ENCODE data around the gene PHF12. TPM values are rescaled to one million over a fixed set of nuclear protein-coding genes. Genes with fewer than 3 reads are reported as not detected.

PHF12 gene
- total and polyA plus RNA-seq, 10 donors = 16.2 to 118 (median 76.1) TPM

DNA sequence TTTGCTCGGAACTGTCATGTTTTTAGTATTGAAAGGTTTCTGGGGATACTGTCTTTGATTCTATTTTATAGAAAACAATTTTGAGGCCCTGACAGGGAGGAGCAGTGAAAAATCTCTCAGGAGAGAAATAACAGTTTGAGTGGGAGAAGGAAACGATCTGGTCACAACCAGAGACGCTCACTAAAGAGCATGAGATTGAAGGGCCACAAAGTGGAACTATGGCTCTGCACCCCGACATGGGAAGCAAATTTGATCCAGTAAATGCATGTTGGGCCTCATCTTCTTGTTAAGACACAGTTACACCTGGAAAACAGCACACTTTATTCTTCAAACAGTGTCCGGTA is 96.0 kb downstream of the PHF12 start:
- H3K4me1 ChIP-seq = peaks cover 10 to 25% (median 18%) of the 10 kb centered on the region in 6 donors
- intact Hi-C loops (cut with DNase I; ENCODE audit: low total_unique reads) = loop anchor here (10.0 kb wide), 1 partner anchor 49 kb away; the partner anchor contains the start of gene DHRS13
- H3K9me3 ChIP-seq = no peaks in the 10 kb centered on the region
- peak overlapping the region; percentile 61 to 89 (median 82) for H3K27ac ChIP-seq
- H3K4me3 ChIP-seq = peak overlapping the region; percentile 66 to 90 (median 78)
- TF ChIP-seq POLR2AphosphoS5 (IDR thresholded peaks at IDR 0.05) (no peak), POLR2A (IDR thresholded peaks at IDR 0.05) (no peak)
- TF ChIP-seq, protein P1, sequence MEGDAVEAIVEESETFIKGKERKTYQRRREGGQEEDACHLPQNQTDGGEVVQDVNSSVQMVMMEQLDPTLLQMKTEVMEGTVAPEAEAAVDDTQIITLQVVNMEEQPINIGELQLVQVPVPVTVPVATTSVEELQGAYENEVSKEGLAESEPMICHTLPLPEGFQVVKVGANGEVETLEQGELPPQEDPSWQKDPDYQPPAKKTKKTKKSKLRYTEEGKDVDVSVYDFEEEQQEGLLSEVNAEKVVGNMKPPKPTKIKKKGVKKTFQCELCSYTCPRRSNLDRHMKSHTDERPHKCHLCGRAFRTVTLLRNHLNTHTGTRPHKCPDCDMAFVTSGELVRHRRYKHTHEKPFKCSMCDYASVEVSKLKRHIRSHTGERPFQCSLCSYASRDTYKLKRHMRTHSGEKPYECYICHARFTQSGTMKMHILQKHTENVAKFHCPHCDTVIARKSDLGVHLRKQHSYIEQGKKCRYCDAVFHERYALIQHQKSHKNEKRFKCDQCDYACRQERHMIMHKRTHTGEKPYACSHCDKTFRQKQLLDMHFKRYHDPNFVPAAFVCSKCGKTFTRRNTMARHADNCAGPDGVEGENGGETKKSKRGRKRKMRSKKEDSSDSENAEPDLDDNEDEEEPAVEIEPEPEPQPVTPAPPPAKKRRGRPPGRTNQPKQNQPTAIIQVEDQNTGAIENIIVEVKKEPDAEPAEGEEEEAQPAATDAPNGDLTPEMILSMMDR (IDR thresholded peaks at IDR 0.05 in 8 of 11, conservative IDR thresholded peaks at IDR 0.05 in 3 of 11) = no peak
- DNase-seq = no peak
- no peaks in the 10 kb centered on the region for H3K27me3 ChIP-seq (replicated peaks in 1 of 7)
- 16 to 22% (median 19%) methylated on average over 5 of the region's 5 CpGs for WGBS, 5 donors
- H3K36me3 ChIP-seq = peaks cover 0 to 43% (median 39%) of the 10 kb centered on the region in 6 donors

Small RNAs within 50 kb of the gene (microRNA-seq; reads per million reads assigned to microRNA genes)
- 0 reads per million in 3 donors for gene MIR451B

Other genes starting within 250 kb of the PHF12 start
- gene PROCA1, start 239.6 kb downstream of the PHF12 start, total RNA-seq = 1 to 10 TPM; 4.3 to 8.5 (median 6.6) TPM
- 10 to 100 TPM in 2 of 3 donors, 1 to 10 TPM in 1; 6.0 to 14.5 (median 12.8) TPM for gene PROCA1, start 239.6 kb downstream of the PHF12 start, polyA plus RNA-seq
- 100 to 1,000 TPM in 1 of 7 donors, 10 to 100 TPM in 6; 31.4 to 111 (median 49.4) TPM for gene RAB34, start 233.7 kb downstream of the PHF12 start, total RNA-seq
- gene RAB34, start 233.7 kb downstream of the PHF12 start, polyA plus RNA-seq = 10 to 100 TPM; 45.6 to 59.5 (median 56.6) TPM
- gene RPL23A, start 231.5 kb downstream of the PHF12 start, total RNA-seq = 1,000 to 10,000 TPM in 4 of 7 donors, 100 to 1,000 TPM in 3; 571 to 2,010 (median 1,472) TPM
- gene RPL23A, start 231.5 kb downstream of the PHF12 start, polyA plus RNA-seq = 1,000 to 10,000 TPM; 2,562 to 3,144 (median 3,044) TPM
- gene TLCD1, start 225.3 kb downstream of the PHF12 start, total RNA-seq = 1 to 10 TPM in 5 of 7 donors, under 1 TPM in 1, not detected in 1; 0.97 to 2.6 (median 2.0) TPM
- gene TLCD1, start 225.3 kb downstream of the PHF12 start, polyA plus RNA-seq = 1 to 10 TPM; 2.3 to 3.5 (median 2.4) TPM
- 10 to 100 TPM in 6 of 7 donors, 1 to 10 TPM in 1; 8.9 to 17.6 (median 12.8) TPM for gene NEK8, start 222.7 kb downstream of the PHF12 start, total RNA-seq
- gene NEK8, start 222.7 kb downstream of the PHF12 start, polyA plus RNA-seq = 10 to 100 TPM in 1 of 3 donors, 1 to 10 TPM in 2; 7.3 to 14.3 (median 7.7) TPM
- gene TRAF4, start 207.5 kb downstream of the PHF12 start, total RNA-seq = 10 to 100 TPM; 19.8 to 75.5 (median 32.7) TPM
- gene TRAF4, start 207.5 kb downstream of the PHF12 start, polyA plus RNA-seq = 10 to 100 TPM; 24.8 to 38.1 (median 35.6) TPM
- gene FAM222B, start 108.7 kb downstream of the PHF12 start, total RNA-seq = 10 to 100 TPM; 11.6 to 23.6 (median 17.5) TPM
- 1 to 10 TPM; 2.9 to 5.3 (median 3.0) TPM for gene FAM222B, start 108.7 kb downstream of the PHF12 start, polyA plus RNA-seq
- 10 to 100 TPM; 28.4 to 51.9 (median 38.8) TPM for gene ERAL1, start 96.5 kb downstream of the PHF12 start, total RNA-seq
- gene ERAL1, start 96.5 kb downstream of the PHF12 start, polyA plus RNA-seq = 10 to 100 TPM; 31.2 to 39.7 (median 38.6) TPM
- 100 to 1,000 TPM; 133 to 259 (median 202) TPM for gene FLOT2, start 53.8 kb downstream of the PHF12 start, total RNA-seq
- gene FLOT2, start 53.8 kb downstream of the PHF12 start, polyA plus RNA-seq = 100 to 1,000 TPM in 1 of 3 donors, 10 to 100 TPM in 2; 80.8 to 119 (median 92.8) TPM
- 10 to 100 TPM; 14.7 to 51.2 (median 21.2) TPM for gene DHRS13, start 48.4 kb downstream of the PHF12 start, total RNA-seq
- 10 to 100 TPM; 12.2 to 12.6 (median 12.6) TPM for gene DHRS13, start 48.4 kb downstream of the PHF12 start, polyA plus RNA-seq
- gene SEZ6, start 54.5 kb upstream of the PHF12 start, total RNA-seq = under 1 TPM in 1 of 7 donors, not detected in 6; 0.88 TPM
- not detected for gene SEZ6, start 54.5 kb upstream of the PHF12 start, polyA plus RNA-seq
- 1 to 10 TPM; 3.0 to 8.3 (median 5.5) TPM for gene PIPOX, start 91.6 kb upstream of the PHF12 start, total RNA-seq
- under 1 TPM; 0.64 to 0.80 (median 0.74) TPM for gene PIPOX, start 91.6 kb upstream of the PHF12 start, polyA plus RNA-seq
- gene MYO18A, start 228.9 kb upstream of the PHF12 start, total RNA-seq = 100 to 1,000 TPM in 2 of 7 donors, 10 to 100 TPM in 5; 57.6 to 114 (median 85.5) TPM
- gene MYO18A, start 228.9 kb upstream of the PHF12 start, polyA plus RNA-seq = 10 to 100 TPM; 24.2 to 55.0 (median 44.5) TPM